Activated T-cell treated with anti-CD3 and anti-CD28 coated beads, Interleukin-2, amount 50 U/mL, for 1 hour (primary cell): Measurements from ENCODE around the gene PARVA.

Source experiments
- DNase-seq: peaks from one replicate; pipeline ENCODE4 v3.0.0-alpha.2; 2020

The PARVA gene

GRCh38 chr11:12564012-12564411 is 186.6 kb downstream of the PARVA start:
- DNase-seq = no peak

- no peak for DNase-seq
Observed at GRCh38 chr11:12565406-12565805, 188.0 kb downstream of the PARVA start.

- DNase-seq = no peak
Observed at GRCh38 chr11:12567746-12568460, 190.5 kb downstream of the PARVA start.

- no peak for DNase-seq
Observed at GRCh38 chr11:12569499-12570425, 192.4 kb downstream of the PARVA start.

GRCh38 chr11:12573707-12574485 is 196.5 kb downstream of the PARVA start:
- no peak for DNase-seq

- no peak for DNase-seq
Observed at GRCh38 chr11:12577725-12578644, 200.6 kb downstream of the PARVA start.

DNA sequence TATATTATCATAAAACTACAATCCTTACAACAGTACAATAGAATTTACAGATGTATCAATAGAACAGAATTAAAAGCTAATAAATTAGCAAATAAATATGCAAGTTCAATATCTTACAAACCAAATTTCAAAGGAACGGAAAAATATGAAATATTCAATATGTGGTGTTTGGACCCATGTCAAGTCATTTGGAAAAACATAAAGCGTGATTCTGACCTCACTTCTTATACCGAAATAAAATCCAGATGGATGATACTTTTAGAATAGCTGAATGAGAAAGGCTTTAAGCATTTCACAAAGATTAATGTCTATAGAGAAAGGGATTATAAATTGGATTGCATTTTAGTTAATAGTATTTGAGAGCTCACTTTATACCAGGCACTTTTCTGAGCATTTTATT is 204.0 kb downstream of the PARVA start:
- no peak for DNase-seq

- DNase-seq = no peak
Observed at GRCh38 chr11:12581923-12582322, 204.6 kb downstream of the PARVA start.
